ENCODE data around the gene UBE2K.
A peak's percentile ranks its signal among the peaks of the same experiment; 100 is the strongest.
"Not testable (repeated sequence)": the region's sequence is repeated elsewhere in the genome, so short reads cannot be mapped to it uniquely, and the experiment has no call there.

UBE2K gene

GRCh38 chr4:39697740-39698423 lies at the start of gene UBE2K:
UBE2K (plus strand) TSS chr4:39698136; CDS start chr4:39698328, 192 bp downstream.
- H3K36me3 ChIP-seq (ENCODE audit: control insufficient read depth in 1 of 2, insufficient read depth in 2 of 2, low read length in 2 of 2), result peaks cover 0 to 4% of the 10 kb centered on the region in 2 donors
- peaks cover 21 to 24% of the 10 kb centered on the region in 2 donors for H3K4me1 ChIP-seq (ENCODE audit: control insufficient read depth in 1 of 2, insufficient read depth in 2 of 2, low read length in 2 of 2)
- peak within 1 kb of the TSS; percentile 96 to 98 for H3K9ac ChIP-seq (ENCODE audit: low read depth in 1 of 2, low read length in 2 of 2)
- no peaks in the 10 kb centered on the region for H3K9me3 ChIP-seq (ENCODE audit: control insufficient read depth in 1 of 2, low read length in 2 of 2)
- peak within 1 kb of the TSS; percentile 95 for H3K27ac ChIP-seq (ENCODE audit: low read depth, low read length)
- no peaks in the 10 kb centered on the region for H3K27me3 ChIP-seq (ENCODE audit: control insufficient read depth in 1 of 2, insufficient read depth in 2 of 2, low read length in 2 of 2)
- peak within 1 kb of the TSS; percentile 98 for H3K4me3 ChIP-seq (ENCODE audit: low read depth in 1 of 2, low read length in 2 of 2)

- Histone ChIP-seq H3K27ac (ENCODE audit: low read depth, low read length) (no peak overlapping the region), H3K27me3 (ENCODE audit: control insufficient read depth in 1 of 2, insufficient read depth in 2 of 2, low read length in 2 of 2) (no peaks in the 10 kb centered on the region), H3K9me3 (ENCODE audit: control insufficient read depth in 1 of 2, low read length in 2 of 2) (no peaks in the 10 kb centered on the region), H3K9ac (ENCODE audit: low read depth in 1 of 2, low read length in 2 of 2) (no peak overlapping the region), H3K4me3 (ENCODE audit: low read depth in 1 of 2, low read length in 2 of 2) (no peak overlapping the region), H3K36me3 (ENCODE audit: control insufficient read depth in 1 of 2, insufficient read depth in 2 of 2, low read length in 2 of 2) (no peaks in the 10 kb centered on the region), H3K4me1 (ENCODE audit: control insufficient read depth in 1 of 2, insufficient read depth in 2 of 2, low read length in 2 of 2) (no peaks in the 10 kb centered on the region)
Observed at GRCh38 chr4:39648213-39648612, 49.7 kb upstream of the UBE2K start.

GRCh38 chr4:39648827-39649558 lies 48.9 kb upstream of the UBE2K start:
- Histone ChIP-seq H3K4me3 (ENCODE audit: low read depth in 1 of 2, low read length in 2 of 2) (no peak overlapping the region), H3K27me3 (ENCODE audit: control insufficient read depth in 1 of 2, insufficient read depth in 2 of 2, low read length in 2 of 2) (no peaks in the 10 kb centered on the region), H3K9me3 (ENCODE audit: control insufficient read depth in 1 of 2, low read length in 2 of 2) (no peaks in the 10 kb centered on the region)

GRCh38 chr4:39649639-39650265 lies 48.2 kb upstream of the UBE2K start:
- no peaks in the 10 kb centered on the region for H3K36me3 ChIP-seq (ENCODE audit: control insufficient read depth in 1 of 2, insufficient read depth in 2 of 2, low read length in 2 of 2)
- no peaks in the 10 kb centered on the region for H3K27me3 ChIP-seq (ENCODE audit: control insufficient read depth in 1 of 2, insufficient read depth in 2 of 2, low read length in 2 of 2)
- H3K9ac ChIP-seq (ENCODE audit: low read depth in 1 of 2, low read length in 2 of 2), result no peak overlapping the region
- H3K27ac ChIP-seq (ENCODE audit: low read depth, low read length), result no peak overlapping the region
- H3K4me3 ChIP-seq (ENCODE audit: low read depth in 1 of 2, low read length in 2 of 2), result no peak overlapping the region
- H3K9me3 ChIP-seq (ENCODE audit: control insufficient read depth in 1 of 2, low read length in 2 of 2), result no peaks in the 10 kb centered on the region
- no peaks in the 10 kb centered on the region for H3K4me1 ChIP-seq (ENCODE audit: control insufficient read depth in 1 of 2, insufficient read depth in 2 of 2, low read length in 2 of 2)

More at GRCh38 chr4:39648827-39649558, 48.9 kb upstream of the UBE2K start:
- no peak overlapping the region for H3K9ac ChIP-seq (ENCODE audit: low read depth in 1 of 2, low read length in 2 of 2)
- no peak overlapping the region for H3K27ac ChIP-seq (ENCODE audit: low read depth, low read length)
- no peaks in the 10 kb centered on the region for H3K4me1 ChIP-seq (ENCODE audit: control insufficient read depth in 1 of 2, insufficient read depth in 2 of 2, low read length in 2 of 2)
- H3K36me3 ChIP-seq (ENCODE audit: control insufficient read depth in 1 of 2, insufficient read depth in 2 of 2, low read length in 2 of 2), result no peaks in the 10 kb centered on the region

GRCh38 chr4:39651586-39651985 lies 46.4 kb upstream of the UBE2K start:
- not testable (repeated sequence) for H3K9me3 ChIP-seq (ENCODE audit: control insufficient read depth in 1 of 2, low read length in 2 of 2); H3K9ac ChIP-seq (ENCODE audit: low read depth in 1 of 2, low read length in 2 of 2); H3K36me3 ChIP-seq (ENCODE audit: control insufficient read depth in 1 of 2, insufficient read depth in 2 of 2, low read length in 2 of 2); H3K27me3 ChIP-seq (ENCODE audit: control insufficient read depth in 1 of 2, insufficient read depth in 2 of 2, low read length in 2 of 2); H3K4me1 ChIP-seq (ENCODE audit: control insufficient read depth in 1 of 2, insufficient read depth in 2 of 2, low read length in 2 of 2); H3K27ac ChIP-seq (ENCODE audit: low read depth, low read length); H3K4me3 ChIP-seq (ENCODE audit: low read depth in 1 of 2, low read length in 2 of 2)

GRCh38 chr4:39655211-39655610 lies 42.7 kb upstream of the UBE2K start:
- no peak overlapping the region for H3K4me3 ChIP-seq (ENCODE audit: low read depth in 1 of 2, low read length in 2 of 2)
- no peaks in the 10 kb centered on the region for H3K4me1 ChIP-seq (ENCODE audit: control insufficient read depth in 1 of 2, insufficient read depth in 2 of 2, low read length in 2 of 2)
- H3K36me3 ChIP-seq (ENCODE audit: control insufficient read depth in 1 of 2, insufficient read depth in 2 of 2, low read length in 2 of 2), result no peaks in the 10 kb centered on the region
- no peak overlapping the region for H3K9ac ChIP-seq (ENCODE audit: low read depth in 1 of 2, low read length in 2 of 2)
- no peak overlapping the region for H3K27ac ChIP-seq (ENCODE audit: low read depth, low read length)
- H3K9me3 ChIP-seq (ENCODE audit: control insufficient read depth in 1 of 2, low read length in 2 of 2), result no peaks in the 10 kb centered on the region
- no peaks in the 10 kb centered on the region for H3K27me3 ChIP-seq (ENCODE audit: control insufficient read depth in 1 of 2, insufficient read depth in 2 of 2, low read length in 2 of 2)

GRCh38 chr4:39655876-39656275 lies 42.1 kb upstream of the UBE2K start:
- H3K36me3 ChIP-seq (ENCODE audit: control insufficient read depth in 1 of 2, insufficient read depth in 2 of 2, low read length in 2 of 2), result no peaks in the 10 kb centered on the region
- H3K27me3 ChIP-seq (ENCODE audit: control insufficient read depth in 1 of 2, insufficient read depth in 2 of 2, low read length in 2 of 2), result no peaks in the 10 kb centered on the region
- H3K4me1 ChIP-seq (ENCODE audit: control insufficient read depth in 1 of 2, insufficient read depth in 2 of 2, low read length in 2 of 2), result no peaks in the 10 kb centered on the region
- no peaks in the 10 kb centered on the region for H3K9me3 ChIP-seq (ENCODE audit: control insufficient read depth in 1 of 2, low read length in 2 of 2)
- no peak overlapping the region for H3K4me3 ChIP-seq (ENCODE audit: low read depth in 1 of 2, low read length in 2 of 2)
- H3K9ac ChIP-seq (ENCODE audit: low read depth in 1 of 2, low read length in 2 of 2), result no peak overlapping the region
- H3K27ac ChIP-seq (ENCODE audit: low read depth, low read length), result no peak overlapping the region

- not testable (repeated sequence) for H3K4me3 ChIP-seq (ENCODE audit: low read depth in 1 of 2, low read length in 2 of 2); H3K27ac ChIP-seq (ENCODE audit: low read depth, low read length); H3K9me3 ChIP-seq (ENCODE audit: control insufficient read depth in 1 of 2, low read length in 2 of 2); H3K27me3 ChIP-seq (ENCODE audit: control insufficient read depth in 1 of 2, insufficient read depth in 2 of 2, low read length in 2 of 2); H3K4me1 ChIP-seq (ENCODE audit: control insufficient read depth in 1 of 2, insufficient read depth in 2 of 2, low read length in 2 of 2); H3K9ac ChIP-seq (ENCODE audit: low read depth in 1 of 2, low read length in 2 of 2); H3K36me3 ChIP-seq (ENCODE audit: control insufficient read depth in 1 of 2, insufficient read depth in 2 of 2, low read length in 2 of 2)
Observed at GRCh38 chr4:39656638-39657037, 41.3 kb upstream of the UBE2K start.

GRCh38 chr4:39657465-39657864 lies 40.5 kb upstream of the UBE2K start:
- no peak overlapping the region for H3K27ac ChIP-seq (ENCODE audit: low read depth, low read length)
- H3K9me3 ChIP-seq (ENCODE audit: control insufficient read depth in 1 of 2, low read length in 2 of 2), result no peaks in the 10 kb centered on the region
- H3K36me3 ChIP-seq (ENCODE audit: control insufficient read depth in 1 of 2, insufficient read depth in 2 of 2, low read length in 2 of 2), result no peaks in the 10 kb centered on the region
- H3K4me1 ChIP-seq (ENCODE audit: control insufficient read depth in 1 of 2, insufficient read depth in 2 of 2, low read length in 2 of 2), result no peaks in the 10 kb centered on the region
- no peaks in the 10 kb centered on the region for H3K27me3 ChIP-seq (ENCODE audit: control insufficient read depth in 1 of 2, insufficient read depth in 2 of 2, low read length in 2 of 2)
- H3K4me3 ChIP-seq (ENCODE audit: low read depth in 1 of 2, low read length in 2 of 2), result no peak overlapping the region
- no peak overlapping the region for H3K9ac ChIP-seq (ENCODE audit: low read depth in 1 of 2, low read length in 2 of 2)

- Histone ChIP-seq H3K27ac (ENCODE audit: low read depth, low read length) (no peak overlapping the region), H3K36me3 (ENCODE audit: control insufficient read depth in 1 of 2, insufficient read depth in 2 of 2, low read length in 2 of 2) (no peaks in the 10 kb centered on the region), H3K9me3 (ENCODE audit: control insufficient read depth in 1 of 2, low read length in 2 of 2) (no peaks in the 10 kb centered on the region), H3K4me1 (ENCODE audit: control insufficient read depth in 1 of 2, insufficient read depth in 2 of 2, low read length in 2 of 2) (no peaks in the 10 kb centered on the region), H3K27me3 (ENCODE audit: control insufficient read depth in 1 of 2, insufficient read depth in 2 of 2, low read length in 2 of 2) (no peaks in the 10 kb centered on the region), H3K9ac (ENCODE audit: low read depth in 1 of 2, low read length in 2 of 2) (no peak overlapping the region), H3K4me3 (ENCODE audit: low read depth in 1 of 2, low read length in 2 of 2) (no peak overlapping the region)
Observed at GRCh38 chr4:39658756-39659155, 39.2 kb upstream of the UBE2K start.

All from duodenal mucosa (tissue), 2 donors.